HG03439 (cell line): Measurements from ENCODE around the gene AUTS2.

Experiments used
- ATAC-seq: cut with Tn5 transposase; IDR thresholded peaks from one replicate; pipeline ENCODE4 v1.9.1; 2021; ENCODE audit warnings: mild to moderate bottlenecking, moderate library complexity; ENCODE audit not compliant: unreplicated experiment

Gene AUTS2

DNA sequence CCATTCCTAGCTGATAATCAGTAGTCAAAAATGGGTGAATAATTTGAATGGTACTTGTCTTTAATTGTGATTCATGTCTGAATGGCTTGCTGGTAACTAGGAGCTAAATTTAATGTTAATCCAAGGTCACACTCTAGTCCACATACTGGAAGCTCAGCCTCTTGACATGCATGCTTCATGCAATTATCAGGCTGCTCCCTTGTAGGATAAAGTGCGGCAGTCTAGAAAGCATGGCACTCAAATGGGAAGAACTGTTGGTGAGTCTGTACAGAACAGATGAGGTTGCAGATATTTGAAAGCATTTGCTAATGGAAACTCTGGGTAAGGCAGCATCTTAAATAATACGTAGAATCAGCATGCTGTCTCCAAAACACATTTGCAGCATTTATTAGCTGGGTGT, 499.4 kb downstream of the AUTS2 start:
- ATAC-seq: no peak

DNA sequence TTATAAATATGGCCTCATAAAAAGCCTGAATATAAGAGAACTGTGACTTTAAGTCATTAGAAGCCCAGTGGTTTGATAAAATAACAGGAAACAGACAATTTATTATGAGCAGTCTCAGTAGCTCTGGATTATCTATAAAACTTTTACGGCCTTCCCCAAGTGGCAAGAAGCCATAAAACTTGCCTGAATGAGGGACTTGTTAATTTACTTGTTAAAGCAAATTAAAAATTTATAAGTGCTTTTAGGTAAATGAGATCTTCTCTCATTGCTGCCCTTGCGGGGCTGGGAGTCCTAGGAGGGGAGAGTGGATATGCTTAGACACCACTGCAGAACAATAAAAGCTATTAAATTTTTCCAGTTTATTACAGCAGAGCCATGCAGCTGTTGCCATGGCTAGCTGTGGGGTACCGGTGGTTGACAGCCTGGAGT, 499.9 kb downstream of the AUTS2 start:
- ATAC-seq: no peak

DNA sequence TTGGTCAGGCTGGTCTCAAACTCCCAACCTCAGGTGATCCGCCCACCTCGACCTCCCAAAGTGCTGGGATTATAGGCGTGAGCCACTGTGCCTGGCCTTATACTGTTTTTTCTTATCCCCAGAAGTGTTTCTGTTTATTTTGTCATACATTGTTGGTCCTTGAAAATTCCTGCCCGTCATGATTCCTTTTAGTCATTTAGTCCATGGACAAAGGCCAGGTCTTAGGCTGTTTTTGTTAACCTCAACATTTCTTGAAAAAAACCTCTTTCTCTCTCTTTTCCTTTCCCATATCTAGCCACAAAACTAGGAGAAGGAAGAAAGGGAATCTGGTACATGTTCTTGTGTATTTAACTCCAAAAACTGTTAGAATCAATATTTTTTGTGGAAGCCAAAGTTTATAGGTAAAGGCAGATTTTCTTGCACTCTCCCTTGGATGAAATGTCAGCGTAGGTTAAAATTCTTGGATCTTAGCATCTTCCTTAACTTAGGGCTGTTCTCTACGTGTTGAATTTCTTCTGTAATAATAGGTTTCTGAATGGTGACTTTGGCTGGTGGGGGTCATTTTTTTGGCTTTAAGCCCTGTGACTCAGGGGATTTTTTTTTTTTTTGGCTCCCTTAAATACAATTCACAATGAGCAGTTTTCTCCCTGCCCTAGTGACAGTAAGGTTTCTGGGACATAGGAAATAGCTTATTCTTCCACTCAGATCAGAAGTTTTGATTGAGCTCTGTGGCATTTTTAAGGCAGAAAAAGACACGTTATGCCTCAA, 500.8 kb downstream of the AUTS2 start:
- ATAC-seq: no peak

DNA sequence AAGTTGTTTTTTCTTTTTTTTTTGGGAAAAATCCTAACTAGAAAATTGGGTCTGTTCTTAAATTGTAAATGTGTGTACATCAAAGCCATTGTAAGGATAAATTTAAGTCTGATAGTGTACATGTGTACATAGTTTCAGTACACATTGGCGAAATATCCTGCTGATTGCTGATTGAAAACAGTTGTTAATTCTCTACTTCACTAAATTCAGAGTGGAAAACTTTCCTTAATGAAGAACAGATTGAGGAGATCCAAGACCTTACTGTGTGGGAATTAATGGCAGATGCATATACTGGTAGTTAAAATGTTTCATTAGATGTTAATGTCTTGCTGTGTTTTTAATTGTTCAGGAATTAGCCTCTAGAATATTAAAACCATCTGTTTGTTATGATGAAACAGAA, 506.0 kb downstream of the AUTS2 start:
- ATAC-seq: no peak

DNA sequence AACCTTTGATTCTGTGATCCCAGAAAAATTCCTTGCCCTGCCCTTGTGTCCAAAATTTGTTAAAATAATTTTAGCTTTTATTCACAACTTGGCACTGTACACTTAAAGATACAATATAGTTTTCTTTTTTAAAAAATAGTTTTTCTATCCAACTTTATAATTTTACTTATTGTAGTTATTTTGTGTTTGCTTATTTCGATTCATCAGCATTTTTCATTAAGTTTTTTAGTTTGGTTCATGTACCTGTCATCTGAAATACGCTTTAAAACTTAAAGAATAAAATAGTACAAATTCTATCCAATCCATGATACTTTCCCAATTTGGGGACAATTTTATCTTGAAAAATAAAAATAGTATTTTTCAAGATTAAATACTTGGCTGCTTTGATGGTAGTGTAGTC, 514.8 kb downstream of the AUTS2 start:
- no peak for ATAC-seq

DNA sequence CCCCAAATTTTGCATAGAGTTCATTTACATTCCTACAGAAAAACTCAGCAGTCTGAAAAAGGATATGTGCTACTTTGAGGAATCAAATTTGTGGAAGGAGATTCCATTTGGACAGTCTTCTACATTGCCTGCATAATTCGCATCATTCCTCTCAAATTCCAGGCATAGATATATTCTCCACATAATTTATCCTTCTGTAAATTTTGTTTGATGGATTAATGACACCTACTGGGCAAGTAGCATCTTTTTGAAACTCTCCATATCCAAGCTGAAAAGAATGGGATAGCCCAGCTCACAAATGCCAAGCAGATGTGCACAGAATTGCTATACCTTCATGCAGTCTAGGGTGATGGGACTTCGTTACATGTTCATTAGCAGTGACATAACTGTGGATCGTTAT, 515.3 kb downstream of the AUTS2 start:
- ATAC-seq: no peak

DNA sequence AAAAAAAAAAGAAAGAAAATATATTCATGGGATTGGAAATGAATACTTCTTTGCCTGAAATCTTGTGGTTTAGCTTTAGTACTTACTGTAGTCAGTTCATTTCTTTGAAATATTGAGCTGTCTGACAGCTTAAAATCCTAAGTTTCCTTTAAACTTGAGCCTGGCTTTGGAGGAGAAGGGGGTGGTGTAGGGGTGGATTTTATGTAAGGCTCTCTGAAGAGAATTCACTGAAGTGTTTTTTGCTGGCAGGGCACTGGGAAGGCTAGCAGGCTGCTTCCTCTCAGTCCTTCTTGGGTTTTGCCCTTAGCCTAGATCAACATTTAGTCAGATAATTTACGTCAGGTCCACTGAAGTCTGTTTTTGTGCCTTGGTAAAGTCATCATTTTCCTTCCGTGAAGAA, 516.5 kb downstream of the AUTS2 start:
- ATAC-seq: no peak

DNA sequence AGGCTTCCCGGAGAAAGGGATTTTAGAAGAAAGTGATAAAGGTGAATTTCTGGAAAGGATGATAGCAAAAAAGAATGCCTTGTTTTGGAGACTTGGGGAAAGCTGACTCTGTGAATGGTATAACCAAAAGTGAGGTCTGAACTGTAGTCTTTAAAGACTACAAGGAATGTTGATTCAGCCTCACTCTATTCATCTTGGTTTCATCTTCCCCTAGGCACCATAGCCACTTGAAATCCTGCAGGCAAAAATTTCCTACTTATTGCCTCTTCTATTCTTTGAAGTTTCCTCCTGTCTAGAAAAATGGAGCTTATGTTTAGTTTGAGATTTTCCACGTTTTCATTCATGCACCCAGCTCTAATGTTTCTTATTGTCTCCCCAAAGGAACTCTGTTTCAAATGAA, 518.0 kb downstream of the AUTS2 start:
- ATAC-seq: no peak

DNA sequence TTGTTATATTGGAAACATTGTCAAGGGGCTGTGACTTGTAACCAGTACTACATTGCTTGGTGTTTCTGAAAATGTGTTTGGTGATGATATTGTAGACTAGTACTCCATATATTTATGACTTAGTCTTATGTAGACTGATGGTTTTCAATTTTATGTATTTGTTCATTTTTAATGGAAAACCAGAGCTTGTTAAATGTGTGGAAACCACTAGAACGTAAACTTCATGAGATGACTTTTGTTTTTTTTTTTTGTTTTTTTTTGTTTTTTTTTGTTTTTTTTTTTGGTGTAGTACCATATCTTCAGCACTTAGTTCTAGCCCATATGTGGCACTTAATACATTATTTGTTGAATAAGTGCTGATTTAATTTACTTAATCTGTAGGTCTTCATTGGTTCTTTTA, 518.6 kb downstream of the AUTS2 start:
- ATAC-seq: no peak

DNA sequence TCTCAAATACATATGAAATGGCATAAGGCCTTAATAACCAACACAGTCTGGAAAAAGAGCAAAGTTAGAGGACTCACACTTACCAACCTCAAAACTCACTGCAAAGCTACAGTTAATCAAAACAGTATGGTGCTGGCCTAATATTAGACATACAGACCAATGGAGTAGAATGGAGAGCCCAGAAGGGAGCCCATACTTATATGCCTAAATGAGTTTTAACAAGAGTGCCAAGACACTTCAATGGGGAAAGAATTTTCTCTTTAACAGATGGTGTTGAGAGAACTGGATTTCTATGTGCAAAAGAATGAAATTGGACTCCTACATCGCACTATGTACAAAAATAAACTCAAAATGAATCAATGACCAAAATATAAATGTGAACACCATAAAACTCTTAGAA, 522.6 kb downstream of the AUTS2 start:
- no peak for ATAC-seq

DNA sequence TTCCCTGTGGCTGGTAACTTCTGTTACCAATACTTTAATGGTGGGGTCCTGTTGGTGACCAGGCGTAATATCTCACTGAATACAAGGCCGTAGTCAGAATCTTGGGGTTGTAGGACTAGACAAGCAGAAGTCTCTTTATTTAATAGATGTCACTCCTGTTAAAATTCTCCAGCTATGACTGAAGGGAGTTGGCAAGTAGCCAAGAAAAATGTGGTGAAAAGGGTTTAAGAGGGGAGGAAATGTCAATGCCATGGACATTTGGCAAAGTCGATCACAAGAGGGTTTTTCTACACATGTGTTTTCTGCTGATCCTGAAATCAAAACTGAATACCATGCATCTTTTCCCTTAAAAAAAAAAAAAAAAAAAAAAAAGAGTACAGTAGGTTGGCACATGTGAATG, 533.5 kb downstream of the AUTS2 start:
- ATAC-seq: no peak

DNA sequence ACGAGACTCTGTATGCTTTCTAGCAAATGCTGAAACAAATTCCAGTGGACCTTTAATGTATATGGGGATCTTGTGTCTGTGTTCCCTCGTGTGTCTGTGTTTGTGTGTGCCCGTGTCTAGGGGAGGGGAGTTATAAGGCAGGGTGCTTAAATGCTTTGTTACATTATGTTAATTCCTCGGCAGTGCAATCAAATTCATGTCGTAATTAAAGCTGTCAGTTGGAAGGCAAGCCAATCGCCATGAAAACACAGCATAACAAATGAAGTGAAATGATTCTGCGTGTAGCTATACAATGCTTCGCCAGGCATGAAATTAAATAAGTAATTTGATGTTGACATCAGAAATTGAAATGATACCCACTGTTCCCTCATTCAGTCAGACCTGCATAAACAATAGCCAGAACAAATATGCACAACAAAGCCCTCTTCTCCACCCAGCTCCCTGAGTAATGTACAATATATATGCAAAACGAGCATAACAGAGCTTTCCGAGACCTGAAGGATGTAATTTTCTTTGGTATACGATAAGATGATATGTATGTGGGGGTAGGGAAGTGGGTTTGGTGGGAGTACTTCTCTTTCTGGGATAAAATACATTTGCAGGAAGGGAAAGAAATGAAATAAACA, 534.1 kb downstream of the AUTS2 start:
- no peak for ATAC-seq

DNA sequence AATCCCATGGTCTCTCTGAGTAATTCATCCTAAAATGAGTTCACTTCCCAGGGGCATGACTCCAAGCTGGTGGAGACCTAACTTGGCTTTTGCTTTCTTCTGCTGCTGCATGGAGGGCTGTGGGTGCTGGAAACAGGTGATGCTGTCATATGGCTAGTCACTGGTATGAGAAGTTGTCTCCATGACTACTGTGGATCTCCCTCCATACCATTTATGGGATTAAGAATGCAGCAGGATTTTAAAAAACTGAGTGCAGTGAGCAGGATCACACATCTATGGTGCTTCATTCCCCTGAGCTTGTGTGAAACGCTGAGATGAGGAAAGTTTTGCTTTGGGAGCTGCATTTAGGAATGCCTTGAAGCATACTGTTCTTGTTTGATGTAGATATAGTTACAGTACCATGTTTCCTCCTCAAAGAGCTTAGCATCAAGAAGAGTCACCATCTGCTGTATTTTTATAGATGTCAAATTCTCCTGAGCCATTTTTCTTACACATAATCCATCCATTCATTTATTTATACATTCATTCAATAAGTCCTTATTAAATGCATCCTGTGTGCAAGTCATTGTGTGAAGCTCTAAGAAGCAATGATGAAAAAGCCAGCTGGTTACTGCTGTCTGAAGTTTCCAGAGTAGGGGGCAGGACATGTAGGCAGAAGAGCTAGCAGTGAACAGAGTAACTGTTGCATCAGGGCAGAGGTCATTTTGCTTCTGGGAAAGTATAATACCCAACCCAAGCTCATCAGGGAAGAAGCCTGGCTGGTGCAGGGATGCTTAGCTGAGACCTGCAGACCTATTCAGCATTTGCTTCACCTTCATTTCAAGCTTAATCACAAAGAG, 534.8 kb downstream of the AUTS2 start:
- no peak for ATAC-seq

DNA sequence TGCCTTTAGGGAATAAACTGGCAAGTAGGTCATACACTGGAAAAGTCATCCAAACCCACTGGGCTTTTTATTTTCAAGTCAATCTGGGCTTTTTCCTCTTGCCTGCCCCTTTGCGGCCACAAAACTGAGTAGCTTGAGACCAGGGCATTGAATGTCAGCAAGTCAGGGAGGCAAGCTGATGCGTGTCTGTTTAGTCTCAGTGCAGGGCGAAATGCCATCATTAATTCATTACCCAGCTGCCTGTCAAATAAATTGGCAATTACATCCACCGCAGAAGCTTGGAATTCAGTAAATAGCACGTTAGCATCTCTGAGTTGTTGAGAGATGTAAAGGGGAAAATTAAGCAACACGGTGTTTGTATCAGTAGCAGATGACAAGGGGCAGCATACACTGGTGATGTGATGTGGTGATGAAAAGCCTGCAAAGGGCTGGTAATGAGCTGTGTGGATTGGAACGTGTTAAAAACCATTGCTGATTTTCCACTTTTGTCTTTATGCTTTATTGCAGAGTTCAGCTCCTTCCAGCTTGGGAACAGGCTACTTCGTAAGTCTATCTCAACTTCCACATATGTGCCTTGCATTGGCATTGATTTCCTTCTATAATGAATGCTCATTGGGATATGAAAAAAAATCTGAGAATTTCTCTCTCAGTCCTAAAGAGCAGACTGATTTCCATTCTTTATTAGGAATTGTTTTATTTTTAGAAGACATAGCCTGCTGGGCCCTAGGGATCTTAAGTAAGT, 535.9 kb downstream of the AUTS2 start:
- no peak for ATAC-seq

DNA sequence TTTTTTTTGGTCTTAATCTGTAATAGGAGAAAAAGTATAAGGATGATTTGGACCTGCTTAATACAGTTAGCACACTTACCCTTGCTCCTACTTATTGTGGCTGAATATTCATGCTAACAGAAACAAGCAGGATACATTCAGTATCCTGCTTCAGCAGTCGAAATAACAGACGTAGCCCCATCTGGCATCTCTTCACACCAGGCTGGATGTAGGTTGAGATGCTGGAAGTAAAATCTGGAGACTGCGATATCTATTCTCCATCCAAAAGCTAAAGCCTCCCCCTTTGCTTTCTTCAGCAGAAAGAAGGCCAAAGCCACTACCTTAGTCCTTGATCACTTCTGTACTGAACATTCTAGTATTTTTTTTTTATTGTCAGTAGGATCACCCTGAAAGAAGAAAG, 537.4 kb downstream of the AUTS2 start:
- no peak for ATAC-seq

DNA sequence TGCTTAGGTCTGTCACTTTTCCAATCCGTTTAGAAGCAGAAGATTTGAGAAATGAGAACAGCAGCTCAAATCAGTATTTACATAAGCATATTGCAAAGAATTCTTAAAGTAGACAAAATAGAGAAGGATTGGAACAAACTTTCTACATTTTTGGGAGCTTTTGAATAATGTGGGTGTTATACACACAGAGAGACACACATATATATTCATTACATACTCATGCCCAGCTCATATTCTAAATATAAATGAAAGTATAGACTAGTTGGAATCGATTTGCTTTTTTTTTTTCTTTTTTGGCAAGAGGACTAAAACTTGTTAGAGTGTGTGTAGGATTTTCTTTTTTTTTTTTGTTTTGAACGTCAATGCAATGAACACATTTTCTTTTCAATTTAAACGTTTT, 538.9 kb downstream of the AUTS2 start:
- no peak for ATAC-seq

DNA sequence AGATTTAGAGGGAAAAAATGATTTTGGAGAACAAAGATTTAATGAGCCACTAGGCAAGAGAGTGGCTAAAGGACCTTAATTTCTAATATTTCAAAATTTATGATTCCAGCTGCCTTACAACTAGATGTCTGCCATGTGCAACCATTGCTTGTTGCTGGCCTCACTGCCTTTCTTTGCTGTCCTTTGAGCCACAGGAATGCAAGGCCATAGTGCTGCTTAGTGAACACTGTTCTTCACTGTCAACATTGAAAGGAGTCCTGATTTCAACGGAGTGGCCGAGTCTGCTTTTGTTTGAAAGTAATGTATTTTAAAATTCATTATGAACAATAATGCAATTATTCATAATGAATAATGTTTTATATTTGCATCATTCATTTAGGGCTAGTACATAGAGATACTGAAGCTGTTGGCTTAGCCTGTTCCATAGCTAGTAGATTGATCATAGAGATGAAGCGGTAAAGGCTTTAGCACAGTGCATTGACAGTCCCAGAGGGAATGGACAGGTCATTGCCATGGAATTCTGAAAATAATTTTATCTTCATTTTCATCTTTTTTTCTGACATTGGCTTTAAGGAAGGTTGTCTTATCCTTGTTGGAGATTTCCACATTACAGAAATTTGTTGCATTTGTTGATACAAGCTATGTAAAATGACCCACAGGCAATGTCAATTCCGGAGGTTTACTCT, 544.1 kb downstream of the AUTS2 start:
- ATAC-seq: no peak

DNA sequence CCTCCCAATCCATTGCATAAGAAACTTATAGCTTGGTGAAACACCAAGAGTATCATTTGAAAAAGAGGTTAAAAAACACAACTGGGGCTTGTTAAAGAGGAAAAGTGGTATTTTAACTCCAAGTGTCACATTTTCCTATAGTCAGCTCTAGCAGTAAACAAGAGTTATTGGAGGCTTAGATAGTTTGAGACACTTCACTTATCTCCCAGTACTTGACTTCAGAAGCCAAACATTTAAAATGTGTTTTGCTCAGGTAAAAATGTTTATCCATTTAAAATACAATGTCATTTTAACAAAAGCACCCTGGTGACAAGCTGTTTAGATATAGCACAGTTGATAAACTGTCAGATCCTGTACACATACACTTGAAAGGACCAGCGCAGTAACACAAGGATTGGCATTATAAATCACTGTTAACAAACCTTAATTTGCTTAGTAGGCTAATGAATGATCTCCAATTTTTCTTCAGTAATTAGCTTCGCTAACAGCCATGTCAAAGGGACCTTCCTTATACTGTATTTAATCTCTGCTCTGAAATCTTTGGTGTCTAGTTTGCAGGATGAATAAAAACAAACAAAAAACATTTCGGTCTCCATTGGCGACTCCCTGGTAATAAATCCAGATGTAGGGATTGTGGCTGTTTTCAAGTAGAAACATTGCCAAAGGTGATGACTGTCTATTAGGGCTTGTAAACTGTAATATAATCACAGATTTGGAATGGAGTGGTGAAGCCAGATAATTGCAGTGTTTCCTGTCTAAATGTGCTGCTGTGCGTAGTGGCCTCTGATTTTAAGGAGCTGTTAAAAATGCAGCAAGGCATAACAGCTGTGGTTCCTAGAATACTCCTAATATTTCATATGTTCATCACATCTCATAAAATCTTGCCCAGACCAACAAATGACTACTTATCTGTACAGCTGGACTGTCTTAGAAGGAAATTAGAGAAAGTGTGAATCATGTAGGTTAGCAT, 545.1 kb downstream of the AUTS2 start:
- ATAC-seq: no peak

DNA sequence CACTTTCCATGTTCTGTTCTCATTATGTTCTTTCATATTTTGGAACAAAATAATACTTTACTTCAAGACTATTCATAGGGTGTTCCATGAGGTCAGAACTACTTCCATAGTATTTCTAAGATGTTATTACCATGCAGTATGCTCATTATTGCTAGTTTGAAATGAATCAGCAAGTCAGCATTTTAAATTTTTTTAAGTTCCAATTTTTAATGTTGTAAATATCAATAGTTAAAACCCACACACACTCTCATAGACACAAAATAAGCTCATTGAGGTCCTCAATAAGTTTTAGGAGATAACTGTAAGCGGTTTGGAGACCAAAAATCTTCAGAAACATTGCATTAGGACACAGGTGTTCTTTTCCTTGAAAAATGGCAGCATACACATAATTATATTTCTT, 550.7 kb downstream of the AUTS2 start:
- no peak for ATAC-seq
